ENCODE data around the gene CELF2.

The CELF2 gene

GRCh38 chr10:11265484-11265883 is 247.8 kb downstream of the CELF2 start:
- TF ChIP-seq FOXP2 (optimal IDR thresholded peaks at IDR 0.05; ENCODE audit: borderline replicate concordance, extremely low read depth, extremely low read length, insufficient read depth) (no peak), SIN3A (IDR thresholded peaks at IDR 0.05; ENCODE audit: borderline replicate concordance, insufficient read depth, low read length) (no peak), TAF1 (IDR thresholded peaks at IDR 0.05; ENCODE audit: borderline replicate concordance, insufficient read depth, low read length) (no peak), REST (IDR thresholded peaks at IDR 0.05; ENCODE audit: insufficient read depth in 1 of 2, low read depth in 2 of 2, low read length in 2 of 2) (no peak), POLR2AphosphoS5 (IDR thresholded peaks at IDR 0.05; ENCODE audit: low read depth, low read length) (no peak)

- TF ChIP-seq TAF1 (IDR thresholded peaks at IDR 0.05; ENCODE audit: borderline replicate concordance, insufficient read depth, low read length) (no peak), FOXP2 (optimal IDR thresholded peaks at IDR 0.05; ENCODE audit: borderline replicate concordance, extremely low read depth, extremely low read length, insufficient read depth) (no peak), POLR2AphosphoS5 (IDR thresholded peaks at IDR 0.05; ENCODE audit: low read depth, low read length) (no peak), REST (IDR thresholded peaks at IDR 0.05; ENCODE audit: insufficient read depth in 1 of 2, low read depth in 2 of 2, low read length in 2 of 2) (no peak), SIN3A (IDR thresholded peaks at IDR 0.05; ENCODE audit: borderline replicate concordance, insufficient read depth, low read length) (no peak)
Observed at GRCh38 chr10:11266426-11266825, 248.8 kb downstream of the CELF2 start.

- no peak for TF ChIP-seq REST (IDR thresholded peaks at IDR 0.05; ENCODE audit: insufficient read depth in 1 of 2, low read depth in 2 of 2, low read length in 2 of 2)
- TF ChIP-seq TAF1 (IDR thresholded peaks at IDR 0.05; ENCODE audit: borderline replicate concordance, insufficient read depth, low read length): no peak
- TF ChIP-seq FOXP2 (optimal IDR thresholded peaks at IDR 0.05; ENCODE audit: borderline replicate concordance, extremely low read depth, extremely low read length, insufficient read depth): peak; percentile 73
- no peak for TF ChIP-seq SIN3A (IDR thresholded peaks at IDR 0.05; ENCODE audit: borderline replicate concordance, insufficient read depth, low read length)
- TF ChIP-seq POLR2AphosphoS5 (IDR thresholded peaks at IDR 0.05; ENCODE audit: low read depth, low read length): no peak
Observed at GRCh38 chr10:11270135-11270857, 252.6 kb downstream of the CELF2 start.

GRCh38 chr10:11270858-11271179 is 253.1 kb downstream of the CELF2 start:
- no peak for TF ChIP-seq SIN3A (IDR thresholded peaks at IDR 0.05; ENCODE audit: borderline replicate concordance, insufficient read depth, low read length)
- TF ChIP-seq FOXP2 (optimal IDR thresholded peaks at IDR 0.05; ENCODE audit: borderline replicate concordance, extremely low read depth, extremely low read length, insufficient read depth): no peak
- no peak for TF ChIP-seq REST (IDR thresholded peaks at IDR 0.05; ENCODE audit: insufficient read depth in 1 of 2, low read depth in 2 of 2, low read length in 2 of 2)
- no peak for TF ChIP-seq TAF1 (IDR thresholded peaks at IDR 0.05; ENCODE audit: borderline replicate concordance, insufficient read depth, low read length)
- no peak for TF ChIP-seq POLR2AphosphoS5 (IDR thresholded peaks at IDR 0.05; ENCODE audit: low read depth, low read length)

Measured in PFSK-1 (cell line).